CD4-positive, alpha-beta T cell treated with Interleukin-2 at 100 ng/mL for 4 hours (primary cell): ENCODE data around the gene IFI16.

ENCODE experiments used
- DNase-seq: peaks from one replicate; pipeline ENCODE4 v3.0.0-alpha.2; 2020; ENCODE audit warnings: low spot score

The IFI16 gene

DNA sequence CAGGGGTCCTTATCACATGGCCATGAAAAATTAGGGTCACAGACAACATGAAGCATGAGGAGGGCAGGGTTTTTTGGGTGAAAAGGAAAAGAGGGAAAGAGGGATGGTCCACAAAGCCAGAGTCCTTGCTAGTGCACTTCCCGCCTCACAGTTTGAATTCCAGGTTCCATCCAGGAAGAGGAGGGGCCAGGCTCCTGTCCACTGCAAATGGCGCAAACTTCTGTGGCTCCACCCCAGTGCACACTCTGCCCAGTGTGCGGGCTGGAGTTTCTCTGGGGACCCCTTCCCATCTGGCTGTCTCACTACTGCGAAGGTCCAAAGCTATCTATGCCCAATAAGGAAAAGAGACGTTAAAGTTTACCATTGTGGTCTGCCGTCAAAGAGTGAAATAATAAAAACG, 49.0 kb downstream of the IFI16 start:
- DNase-seq: no peak

- no peak for DNase-seq
Measured at GRCh38 chr1:159065106-159065505, 55.4 kb downstream of the IFI16 start.

GRCh38 chr1:159066108-159066507, 56.4 kb downstream of the IFI16 start:
- DNase-seq: no peak

- peak; percentile 64 for DNase-seq
Measured at GRCh38 chr1:159067699-159068621, 58.3 kb downstream of the IFI16 start.

DNA sequence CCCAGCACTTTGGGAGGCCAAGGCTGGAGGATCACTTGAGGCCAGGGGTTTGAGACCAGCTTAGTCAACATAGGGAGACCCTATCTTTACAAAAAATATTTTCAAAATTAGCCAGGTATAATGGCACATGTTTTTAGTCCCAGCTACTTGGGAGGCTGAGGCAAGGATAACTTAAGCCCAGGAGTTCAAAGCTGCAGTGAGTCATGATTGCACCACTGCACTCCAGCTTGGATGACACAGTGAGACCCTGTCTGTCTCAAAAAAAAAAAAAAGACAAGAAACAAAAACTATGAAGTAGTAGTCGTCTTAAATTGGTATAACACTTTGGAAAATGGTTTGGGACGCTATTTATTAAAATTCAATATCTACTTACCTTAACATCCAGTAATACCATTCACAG, 59.2 kb downstream of the IFI16 start:
- no peak for DNase-seq

DNA sequence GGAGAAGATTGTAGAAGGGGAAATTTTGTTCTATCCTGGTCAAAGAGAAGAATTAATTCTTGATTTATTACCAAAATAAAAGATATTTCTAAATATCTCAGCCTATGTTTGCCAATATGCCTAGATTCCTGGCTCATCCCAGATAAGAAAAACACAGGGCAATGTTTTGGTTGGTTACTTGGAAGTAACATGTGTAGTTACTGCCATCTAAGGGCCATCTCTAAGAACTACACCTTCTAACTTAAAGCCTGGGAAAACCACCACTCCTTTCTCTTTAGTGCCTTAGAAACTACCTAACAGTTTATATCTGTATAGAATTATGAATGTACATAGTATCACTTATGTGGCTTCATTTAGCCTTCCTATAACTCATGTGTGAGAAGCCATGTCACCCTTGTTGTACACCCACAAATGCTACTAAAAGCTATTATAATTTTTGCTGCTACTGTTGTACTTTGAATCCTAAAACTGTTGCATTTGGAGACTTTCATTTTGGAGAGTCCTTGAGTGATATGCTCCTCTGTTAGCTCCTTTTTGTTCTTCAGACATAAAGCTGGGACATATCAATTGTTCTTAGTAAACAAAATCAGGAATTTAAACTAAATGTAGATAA, 62.4 kb downstream of the IFI16 start:
- peak; percentile 57 for DNase-seq

DNA sequence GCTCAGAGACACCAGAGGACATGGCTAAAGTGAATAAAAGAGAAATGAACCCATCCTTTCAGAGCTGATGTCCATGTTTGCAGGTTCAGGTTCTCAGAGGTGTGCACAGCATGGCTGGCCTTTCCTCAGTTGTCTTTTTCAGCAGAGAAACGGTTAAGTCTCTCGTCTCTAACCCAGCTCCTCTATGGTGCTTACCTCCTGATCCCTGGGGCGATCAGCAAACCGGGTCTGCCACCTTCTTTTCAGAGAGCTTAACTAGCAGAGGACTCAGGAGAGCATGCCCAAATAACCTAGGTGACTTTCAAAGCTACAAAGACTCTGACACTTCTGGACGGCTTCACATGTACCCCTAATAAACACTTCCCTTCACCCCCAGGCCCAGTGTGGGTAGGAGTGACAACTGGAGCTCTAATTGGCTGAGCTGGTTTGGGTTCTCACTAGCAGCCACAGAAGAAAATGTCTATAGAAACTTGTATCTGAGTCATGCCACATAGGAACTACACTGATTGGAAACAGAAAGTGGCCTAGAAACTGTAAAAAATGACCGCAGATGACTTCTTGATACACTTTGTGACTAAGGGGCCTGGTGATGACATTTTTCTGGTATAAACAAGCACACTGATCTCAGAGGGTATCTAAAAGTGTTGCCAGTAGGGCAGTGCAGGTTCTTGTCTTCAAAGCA, 66.9 kb downstream of the IFI16 start, which contains the start of gene AIM2:
TSS of gene AIM2 (minus strand) at position 329 of the 682 bp plus-strand sequence. CDS start 3,267 bp downstream, outside the sequence.
- peak; percentile 91 for DNase-seq

GRCh38 chr1:159077120-159077961, 67.6 kb downstream of the IFI16 start:
- peak; percentile 99 for DNase-seq

- no peak for DNase-seq
Measured at GRCh38 chr1:159079525-159079924, 69.8 kb downstream of the IFI16 start.

DNA sequence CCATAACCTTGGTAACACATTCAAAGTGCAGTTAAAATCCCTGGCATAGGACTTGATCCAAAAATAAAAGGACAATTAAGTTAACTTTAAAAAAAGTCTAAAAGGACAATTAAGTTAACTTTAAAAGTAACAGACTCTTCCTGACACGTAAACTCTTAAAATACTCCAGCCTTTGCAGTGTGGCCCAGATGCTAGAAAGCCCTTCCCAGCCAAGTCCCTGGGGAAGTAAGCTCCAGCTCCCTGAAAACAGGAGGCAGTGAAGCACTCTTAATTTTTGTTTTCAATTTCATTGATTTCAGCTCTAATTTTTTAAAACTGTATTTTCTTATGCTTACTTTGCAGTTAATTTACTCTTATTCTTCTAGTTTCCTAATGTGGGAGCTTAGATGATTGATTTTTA, 71.9 kb downstream of the IFI16 start:
- no peak for DNase-seq

- DNase-seq: no peak
Measured at GRCh38 chr1:159083013-159083412, 73.3 kb downstream of the IFI16 start.

- DNase-seq: no peak
Measured at GRCh38 chr1:159084152-159084551, 74.4 kb downstream of the IFI16 start.

- no peak for DNase-seq
Measured at GRCh38 chr1:159084867-159085266, 75.2 kb downstream of the IFI16 start.

DNA sequence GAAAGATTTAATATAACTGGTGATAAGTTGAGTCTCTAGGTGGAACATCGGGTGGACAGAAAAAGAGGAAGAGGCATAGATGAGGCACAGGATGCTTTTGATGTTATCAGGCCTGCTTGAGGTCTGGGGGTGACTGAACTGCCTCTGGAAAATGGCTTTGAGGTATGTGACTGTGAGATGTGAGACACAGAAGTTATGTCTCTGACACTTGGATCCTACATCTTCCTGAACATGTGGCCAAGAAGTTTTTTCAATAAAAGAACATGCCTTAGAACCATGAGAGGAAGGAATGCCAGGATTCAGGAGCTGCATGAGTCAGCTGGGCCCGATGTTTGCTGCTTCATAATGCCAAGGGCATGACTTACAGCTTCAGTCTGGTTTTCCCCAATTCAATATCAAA, 78.3 kb downstream of the IFI16 start:
- no peak for DNase-seq

GRCh38 chr1:159088546-159089183, 79.0 kb downstream of the IFI16 start:
- DNase-seq: no peak

GRCh38 chr1:159089184-159089791, 79.6 kb downstream of the IFI16 start:
- DNase-seq: peak; percentile 65

- DNase-seq: no peak
Measured at GRCh38 chr1:159090286-159091179, 80.8 kb downstream of the IFI16 start.

DNA sequence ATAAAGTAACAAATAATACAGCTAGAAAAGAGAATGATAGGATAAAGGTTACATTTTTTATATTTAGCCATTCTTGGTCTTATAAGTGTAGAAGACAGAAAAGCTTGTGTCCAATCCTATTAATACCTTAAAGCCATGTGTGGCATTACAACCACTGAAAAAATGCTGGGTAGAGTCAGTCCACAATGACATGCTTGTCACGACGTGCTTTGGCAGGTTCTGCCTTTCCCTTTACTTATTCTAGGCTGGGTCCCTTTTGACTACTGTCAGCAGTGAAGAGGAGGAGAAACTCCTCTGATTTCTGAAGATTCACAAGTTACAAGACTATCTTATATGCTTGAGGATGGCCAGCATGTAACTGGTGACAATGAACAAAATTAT, 81.5 kb downstream of the IFI16 start:
- DNase-seq: no peak

- DNase-seq: no peak
Measured at GRCh38 chr1:159091607-159092031, 81.9 kb downstream of the IFI16 start.
